ENCODE measurements around the gene OSBPL10. TPM values are rescaled to one million over a fixed set of nuclear protein-coding genes. Genes with fewer than 3 reads are reported as not detected.

Gene OSBPL10
- polyA plus RNA-seq, 2 of the 4 experiments (the other 2 are of a cell fraction), result 9.2 to 17.0 TPM

- H3K4me1 ChIP-seq, result peaks cover 19% of the 10 kb centered on the region; the same call in 2 of the 3 replicates
- H3K9me3 ChIP-seq, result no peaks in the 10 kb centered on the region
- CTCF ChIA-PET, result interaction anchor here (1.2 to 1.6 kb wide), 2 partner anchors 8 to 17 kb away, joined by 3 read pairs; no protein-coding TSS in a partner anchor
- ATAC-seq (no peak), FAIRE-seq (no peak), DNase-seq (ENCODE audit: low read depth in 1 of 2, low spot score in 1 of 2) (no peak)
- no peak overlapping the region for H3K27ac ChIP-seq
- WGBS (ENCODE audit: missing lambda C conversion rate), result 63% methylated on average over 4 of the region's 4 CpGs
- POLR2A ChIA-PET, result no interaction called here
- no peak overlapping the region for H3K4me2 ChIP-seq
- no peak for TF ChIP-seq MAX (IDR thresholded peaks at IDR 0.05)
- TF ChIP-seq ESRRA (IDR thresholded peaks at IDR 0.05; ENCODE audit: borderline replicate concordance, low read length), result no peak
- peak; percentile 58; the same call in 1 of the 2 replicates for TF ChIP-seq KDM1A (IDR thresholded peaks at IDR 0.05; ENCODE audit: low read depth)
- no peak overlapping the region for H3K4me3 ChIP-seq
Measured at GRCh38 chr3:31880482-31881078, 100.5 kb downstream of the OSBPL10 start.

- no peak overlapping the region for H3K4me3 ChIP-seq
- FAIRE-seq (no peak), ATAC-seq (peak; percentile 67 to 88), DNase-seq (ENCODE audit: low read depth in 1 of 2, low spot score in 1 of 2) (peak in 1 of 2 experiments; percentile 36)
- no peak for TF ChIP-seq USF2 (IDR thresholded peaks at IDR 0.05)
- peak; percentile 28; the same call in 1 of the 2 replicates for TF ChIP-seq HES2 (IDR thresholded peaks at IDR 0.05)
- TF ChIP-seq CEBPB (IDR thresholded peaks at IDR 0.05), result peak; percentile 76 to 87
- TF ChIP-seq MYC (IDR thresholded peaks at IDR 0.05; ENCODE audit: borderline replicate concordance, low read length), result no peak
- ChIA-PET POLR2A (no interaction called here), CTCF (interaction anchor here (1.2 to 1.6 kb wide), 2 partner anchors 8 to 16 kb away, joined by 3 read pairs; no protein-coding TSS in a partner anchor)
- 95% methylated on average over 4 of the region's 4 CpGs for WGBS (ENCODE audit: missing lambda C conversion rate)
- no peaks in the 10 kb centered on the region for H3K9me3 ChIP-seq
- H3K4me1 ChIP-seq, result peaks cover 19% of the 10 kb centered on the region; the same call in 2 of the 3 replicates
- no peak overlapping the region for H3K4me2 ChIP-seq
- no peak overlapping the region for H3K27ac ChIP-seq
Measured at GRCh38 chr3:31880020-31880419, 101.0 kb downstream of the OSBPL10 start.

GRCh38 chr3:31879365-31879764 lies 101.7 kb downstream of the OSBPL10 start:
- DNase-seq (ENCODE audit: low read depth in 1 of 2, low spot score in 1 of 2), result no peak
- peaks cover 19% of the 10 kb centered on the region; the same call in 2 of the 3 replicates for H3K4me1 ChIP-seq
- no peak for TF ChIP-seq CBX2 (IDR thresholded peaks at IDR 0.05; ENCODE audit: borderline replicate concordance, low read depth)
- TF ChIP-seq MYC (IDR thresholded peaks at IDR 0.05; ENCODE audit: borderline replicate concordance, low read length), result no peak
- TF ChIP-seq BCL3 (IDR thresholded peaks at IDR 0.05), result no peak
- TF ChIP-seq CTCF (IDR thresholded peaks at IDR 0.05), result no peak
- no peak for TF ChIP-seq ZSCAN20 (CRISPR knock-in tag; IDR thresholded peaks at IDR 0.05)
- TF ChIP-seq RNF2 (IDR thresholded peaks at IDR 0.05; ENCODE audit: borderline replicate concordance, low read depth), result no peak
- no peak for TF ChIP-seq HEYL (CRISPR knock-in tag; IDR thresholded peaks at IDR 0.05)
- TF ChIP-seq TP53 (CRISPR knock-in tag; IDR thresholded peaks at IDR 0.05), result no peak
- TF ChIP-seq NR3C1 (IDR thresholded peaks at IDR 0.05), result no peak
- TF ChIP-seq PHF8 (IDR thresholded peaks at IDR 0.05; ENCODE audit: borderline replicate concordance, low read depth), result no peak
- no peak for ATAC-seq
- WGBS (ENCODE audit: missing lambda C conversion rate), result 88% methylated on average over 6 of the region's 6 CpGs
- no peak overlapping the region for H3K27ac ChIP-seq
- H3K9me3 ChIP-seq, result no peaks in the 10 kb centered on the region
- CTCF ChIA-PET, result interaction anchor here (1.2 kb wide), 1 partner anchor 9 kb away, joined by 3 read pairs; no protein-coding TSS in a partner anchor
- POLR2A ChIA-PET, result no interaction called here
- no peak overlapping the region for H3K4me2 ChIP-seq
- H3K4me3 ChIP-seq, result no peak overlapping the region
- FAIRE-seq, result no peak

All from A549 (cell line).